ENCODE measurements around the gene CELSR1. TPM values are rescaled to one million over a fixed set of nuclear protein-coding genes. Genes with fewer than 3 reads are reported as not detected.

The CELSR1 gene
- total RNA-seq, 1 donor from 2014 or later: 27.6 TPM

- no peaks in the 10 kb centered on the region for H3K79me2 ChIP-seq (ENCODE audit: insufficient read depth, low read length)
- Mint-ChIP-seq H3K27me3 (ENCODE audit: low read depth, unreplicated experiment) (no peaks in the 10 kb centered on the region), H3K27ac (ENCODE audit: unreplicated experiment) (peak overlapping the region; percentile 85), H3K9me3 (ENCODE audit: unreplicated experiment) (peaks cover 14% of the 10 kb centered on the region), H3K4me3 (ENCODE audit: unreplicated experiment) (no peak overlapping the region), H3K4me1 (ENCODE audit: low read depth, unreplicated experiment) (peaks cover 18% of the 10 kb centered on the region), H3K36me3 (ENCODE audit: low read depth, unreplicated experiment) (peaks cover 25% of the 10 kb centered on the region)
- DNase-seq (ENCODE audit: low read depth): peak; percentile 99
- no peak overlapping the region for H3K4me3 ChIP-seq (ENCODE audit: insufficient read depth, low read depth, low read length)
- H3K9ac ChIP-seq (ENCODE audit: low read length): peak overlapping the region; percentile 21
- peak overlapping the region; percentile 51 for H3K4me2 ChIP-seq (ENCODE audit: low read length)
- no peak overlapping the region for H2AFZ ChIP-seq (ENCODE audit: low read depth, low read length)
- H3K4me1 ChIP-seq (ENCODE audit: insufficient read depth, low read length): peaks cover 8% of the 10 kb centered on the region
- peaks cover 4% of the 10 kb centered on the region for H3K27me3 ChIP-seq (ENCODE audit: insufficient read depth, low read length)
- peak overlapping the region; percentile 54 for H3K27ac ChIP-seq (ENCODE audit: low read depth, low read length)
- no peaks in the 10 kb centered on the region for H3K9me3 ChIP-seq (ENCODE audit: insufficient read depth, low read depth, low read length)
- H3K36me3 ChIP-seq (ENCODE audit: insufficient read depth, low read length): no peaks in the 10 kb centered on the region
- peak; percentile 59 for FAIRE-seq
- no peaks in the 10 kb centered on the region for H4K20me1 ChIP-seq (ENCODE audit: insufficient read depth, low read length)
- TF ChIP-seq EZH2 (IDR thresholded peaks at IDR 0.05; ENCODE audit: insufficient read depth, low read length): no peak
- TF ChIP-seq, protein P1, sequence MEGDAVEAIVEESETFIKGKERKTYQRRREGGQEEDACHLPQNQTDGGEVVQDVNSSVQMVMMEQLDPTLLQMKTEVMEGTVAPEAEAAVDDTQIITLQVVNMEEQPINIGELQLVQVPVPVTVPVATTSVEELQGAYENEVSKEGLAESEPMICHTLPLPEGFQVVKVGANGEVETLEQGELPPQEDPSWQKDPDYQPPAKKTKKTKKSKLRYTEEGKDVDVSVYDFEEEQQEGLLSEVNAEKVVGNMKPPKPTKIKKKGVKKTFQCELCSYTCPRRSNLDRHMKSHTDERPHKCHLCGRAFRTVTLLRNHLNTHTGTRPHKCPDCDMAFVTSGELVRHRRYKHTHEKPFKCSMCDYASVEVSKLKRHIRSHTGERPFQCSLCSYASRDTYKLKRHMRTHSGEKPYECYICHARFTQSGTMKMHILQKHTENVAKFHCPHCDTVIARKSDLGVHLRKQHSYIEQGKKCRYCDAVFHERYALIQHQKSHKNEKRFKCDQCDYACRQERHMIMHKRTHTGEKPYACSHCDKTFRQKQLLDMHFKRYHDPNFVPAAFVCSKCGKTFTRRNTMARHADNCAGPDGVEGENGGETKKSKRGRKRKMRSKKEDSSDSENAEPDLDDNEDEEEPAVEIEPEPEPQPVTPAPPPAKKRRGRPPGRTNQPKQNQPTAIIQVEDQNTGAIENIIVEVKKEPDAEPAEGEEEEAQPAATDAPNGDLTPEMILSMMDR (IDR thresholded peaks at IDR 0.05; ENCODE audit: insufficient read depth, low read depth, low read length): no peak
These were observed 112.4 kb downstream of the CELSR1 start for GRCh38 chr22:46425016-46425415.

- Histone ChIP-seq H3K27ac (ENCODE audit: low read depth, low read length) (peak overlapping the region; percentile 54), H3K27me3 (ENCODE audit: insufficient read depth, low read length) (peaks cover 4% of the 10 kb centered on the region), H3K36me3 (ENCODE audit: insufficient read depth, low read length) (no peaks in the 10 kb centered on the region), H3K9ac (ENCODE audit: low read length) (peak overlapping the region; percentile 21), H3K4me2 (ENCODE audit: low read length) (peak overlapping the region; percentile 51), H4K20me1 (ENCODE audit: insufficient read depth, low read length) (no peaks in the 10 kb centered on the region), H3K9me3 (ENCODE audit: insufficient read depth, low read depth, low read length) (no peaks in the 10 kb centered on the region), H3K4me3 (ENCODE audit: insufficient read depth, low read depth, low read length) (no peak overlapping the region), H2AFZ (ENCODE audit: low read depth, low read length) (no peak overlapping the region), H3K79me2 (ENCODE audit: insufficient read depth, low read length) (no peaks in the 10 kb centered on the region), H3K4me1 (ENCODE audit: insufficient read depth, low read length) (peaks cover 8% of the 10 kb centered on the region)
- peaks cover 18% of the 10 kb centered on the region for H3K4me1 Mint-ChIP-seq (ENCODE audit: low read depth, unreplicated experiment)
- H3K4me3 Mint-ChIP-seq (ENCODE audit: unreplicated experiment): peak overlapping the region; percentile 57
- no peaks in the 10 kb centered on the region for H3K27me3 Mint-ChIP-seq (ENCODE audit: low read depth, unreplicated experiment)
- peaks cover 25% of the 10 kb centered on the region for H3K36me3 Mint-ChIP-seq (ENCODE audit: low read depth, unreplicated experiment)
- FAIRE-seq: no peak
- H3K27ac Mint-ChIP-seq (ENCODE audit: unreplicated experiment): peak overlapping the region; percentile 85
- H3K9me3 Mint-ChIP-seq (ENCODE audit: unreplicated experiment): peaks cover 14% of the 10 kb centered on the region
- DNase-seq (ENCODE audit: low read depth): no peak
- TF ChIP-seq, protein P1 (IDR thresholded peaks at IDR 0.05; ENCODE audit: insufficient read depth, low read depth, low read length): no peak
- no peak for TF ChIP-seq EZH2 (IDR thresholded peaks at IDR 0.05; ENCODE audit: insufficient read depth, low read length)
These were observed 112.9 kb downstream of the CELSR1 start for GRCh38 chr22:46424496-46424895.

DNA sequence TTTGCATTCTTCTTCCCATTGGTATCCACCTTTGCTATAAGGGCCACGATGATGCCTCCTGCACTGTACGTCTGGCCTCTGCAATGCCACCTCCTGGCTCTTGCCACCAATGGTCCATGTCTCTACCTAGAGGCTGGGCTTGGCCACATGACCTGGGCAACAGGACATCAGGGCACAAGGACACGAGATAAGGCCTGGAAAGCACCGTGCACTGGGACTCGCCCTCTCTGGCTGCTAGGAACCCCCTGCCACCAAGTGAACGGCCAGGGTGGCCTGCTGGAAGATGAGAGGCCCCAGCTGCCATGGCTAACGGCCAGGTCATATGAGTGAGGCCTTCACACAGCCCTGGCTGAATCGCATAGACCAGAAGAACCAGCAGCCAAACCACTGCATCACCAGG is 114.5 kb downstream of the CELSR1 start:
- H3K4me3 Mint-ChIP-seq (ENCODE audit: unreplicated experiment): no peak overlapping the region
- Histone ChIP-seq H3K9ac (ENCODE audit: low read length) (no peak overlapping the region), H3K27ac (ENCODE audit: low read depth, low read length) (no peak overlapping the region), H3K4me1 (ENCODE audit: insufficient read depth, low read length) (peaks cover 8% of the 10 kb centered on the region), H3K36me3 (ENCODE audit: insufficient read depth, low read length) (no peaks in the 10 kb centered on the region), H3K4me3 (ENCODE audit: insufficient read depth, low read depth, low read length) (no peak overlapping the region), H3K4me2 (ENCODE audit: low read length) (no peak overlapping the region), H3K9me3 (ENCODE audit: insufficient read depth, low read depth, low read length) (no peaks in the 10 kb centered on the region), H3K27me3 (ENCODE audit: insufficient read depth, low read length) (no peaks in the 10 kb centered on the region), H3K79me2 (ENCODE audit: insufficient read depth, low read length) (no peaks in the 10 kb centered on the region), H4K20me1 (ENCODE audit: insufficient read depth, low read length) (no peaks in the 10 kb centered on the region), H2AFZ (ENCODE audit: low read depth, low read length) (no peak overlapping the region)
- no peak overlapping the region for H3K27ac Mint-ChIP-seq (ENCODE audit: unreplicated experiment)
- DNase-seq (ENCODE audit: low read depth) (peak; percentile 14), FAIRE-seq (no peak)
- H3K4me1 Mint-ChIP-seq (ENCODE audit: low read depth, unreplicated experiment): peaks cover 19% of the 10 kb centered on the region
- H3K27me3 Mint-ChIP-seq (ENCODE audit: low read depth, unreplicated experiment): no peaks in the 10 kb centered on the region
- no peak for TF ChIP-seq EZH2 (IDR thresholded peaks at IDR 0.05; ENCODE audit: insufficient read depth, low read length)
- TF ChIP-seq, protein P1 (IDR thresholded peaks at IDR 0.05; ENCODE audit: insufficient read depth, low read depth, low read length): no peak
- peaks cover 21% of the 10 kb centered on the region for H3K36me3 Mint-ChIP-seq (ENCODE audit: low read depth, unreplicated experiment)
- peaks cover 14% of the 10 kb centered on the region for H3K9me3 Mint-ChIP-seq (ENCODE audit: unreplicated experiment)
